Activated CD4-positive, alpha-beta T cell treated with anti-CD3 and anti-CD28 coated beads for 36 hours (primary cell): ENCODE measurements around the gene ARHGAP23. TPM values are rescaled to one million over a fixed set of nuclear protein-coding genes. Genes with fewer than 3 reads are reported as not detected.

Experiments used
- ATAC-seq: fragments of 200-7000 bp; cut with Tn5 transposase; one replicate; pipeline ENCODE4 v1.10.0; 2021; ENCODE audit warnings: mild to moderate bottlenecking, moderate library complexity
- CTCF ChIA-PET: fragments of 350-600 bp; sonication (Branson Sonifier 250); formaldehyde crosslinking; loops from one replicate; lab custom pipeline; 2021; ENCODE audit warnings: antibody characterized with exemption; lab: Charles Lee
- POLR2A ChIA-PET: fragments of 350-600 bp; sonication (Branson Sonifier 250); formaldehyde crosslinking; loops from one replicate; lab custom pipeline; 2021; ENCODE audit warnings: antibody characterized with exemption, inconsistent platforms; lab: Charles Lee
- DNase-seq: peaks from one replicate; pipeline ENCODE4 v3.0.0-alpha.2; 2020
- H3K27ac Mint-ChIP-seq: one replicate; pipeline ENCODE4 v1.8.0; 2021; ENCODE audit warnings: mixed read lengths
- H3K27me3 Mint-ChIP-seq: one replicate; pipeline ENCODE4 v1.8.0; 2021; ENCODE audit warnings: mixed read lengths
- H3K36me3 Mint-ChIP-seq: one replicate; pipeline ENCODE4 v1.8.0; 2021; ENCODE audit warnings: low read depth, mixed read lengths
- H3K4me1 Mint-ChIP-seq: one replicate; pipeline ENCODE4 v1.8.0; 2021; ENCODE audit warnings: mixed read lengths
- H3K4me3 Mint-ChIP-seq: one replicate; pipeline ENCODE4 v1.8.0; 2021; ENCODE audit warnings: mild to moderate bottlenecking, moderate library complexity, mixed read lengths
- H3K9me3 Mint-ChIP-seq: one replicate; pipeline ENCODE4 v1.8.0; 2021; ENCODE audit warnings: low read depth, mixed read lengths
- intact Hi-C, 2 experiments: fragments of 100-400 bp; cut with DNase I in 1 of 2; cut with micrococcal nuclease in 1 of 2; formaldehyde crosslinking; loops; one replicate each; pipeline versions ENCODE4 v1.14.2 to v1.15.1; 2022 to 2024; cut with DNase I, micrococcal nuclease
- total RNA-seq, 2 experiments: library from RNA; stranded (reverse); gene quantifications; one replicate each; pipeline ENCODE4 v1.2.3, GENCODE V29; 2021

ARHGAP23 gene
- total RNA-seq, 2 experiments from 2014 or later: 0.55 to 0.86 TPM

- Mint-ChIP-seq H3K9me3 (no peaks in the 10 kb centered on the region), H3K36me3 (peaks cover 3% of the 10 kb centered on the region), H3K27ac (no peak overlapping the region), H3K4me1 (peaks cover 16% of the 10 kb centered on the region), H3K4me3 (no peak overlapping the region), H3K27me3 (peaks cover 26% of the 10 kb centered on the region)
- intact Hi-C loops: no loop called here
- DNase-seq (no peak), ATAC-seq (no peak)
- ChIA-PET POLR2A (no interaction called here), CTCF (interaction anchor here (0.6 to 1.1 kb wide), 3 partner anchors 31 to 471 kb away, joined by 3 read pairs; no protein-coding TSS in a partner anchor)
Observed at GRCh38 chr17:38455288-38455915, 27.1 kb downstream of the ARHGAP23 start.

DNA sequence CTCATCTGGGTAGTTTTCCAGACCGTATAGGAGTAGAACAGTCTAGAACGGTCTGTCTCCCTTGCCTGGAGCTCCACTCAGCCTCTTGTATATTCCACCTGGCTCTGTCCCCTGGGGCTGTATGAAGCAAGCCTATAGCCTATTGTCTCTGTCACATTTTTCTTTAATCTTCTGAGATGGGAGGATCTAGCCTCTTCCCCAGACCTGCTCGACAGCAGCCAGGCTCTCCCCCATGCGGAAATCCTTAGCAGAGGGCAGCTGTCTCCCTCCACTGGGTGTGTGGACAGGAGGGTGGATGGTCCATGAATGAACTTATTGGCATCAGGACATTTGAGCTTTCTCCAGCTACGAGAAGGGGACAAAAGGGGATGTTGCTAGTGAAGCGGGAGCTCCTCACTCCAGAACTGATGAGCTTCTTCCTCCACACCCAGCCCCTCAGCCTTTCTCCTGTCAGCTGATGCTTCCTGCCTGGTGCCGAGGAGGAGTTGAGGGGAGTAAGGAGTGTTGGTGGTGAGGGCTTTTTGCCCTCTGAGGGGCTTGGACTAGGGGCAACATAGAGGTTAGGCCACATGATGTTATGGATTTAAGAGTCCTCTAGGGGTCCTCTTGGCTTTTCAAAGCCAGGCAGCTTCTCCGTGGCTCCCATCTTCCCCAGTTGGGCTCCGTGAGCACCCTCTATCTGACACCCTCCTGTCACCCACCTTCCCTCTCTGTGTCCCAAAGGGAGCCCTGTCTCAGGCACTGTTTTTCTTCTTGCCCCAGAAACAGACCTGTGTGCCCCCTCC, 28.0 kb downstream of the ARHGAP23 start:
- POLR2A ChIA-PET: no interaction called here
- peaks cover 3% of the 10 kb centered on the region for H3K36me3 Mint-ChIP-seq
- H3K4me1 Mint-ChIP-seq: peaks cover 16% of the 10 kb centered on the region
- DNase-seq (no peak), ATAC-seq (no peak)
- intact Hi-C loops: no loop called here
- peaks cover 26% of the 10 kb centered on the region for H3K27me3 Mint-ChIP-seq
- H3K27ac Mint-ChIP-seq: no peak overlapping the region
- CTCF ChIA-PET: interaction anchor here (1.1 kb wide), 1 partner anchor 107 kb away, joined by 3 read pairs; no protein-coding TSS in a partner anchor
- H3K9me3 Mint-ChIP-seq: no peaks in the 10 kb centered on the region
- no peak overlapping the region for H3K4me3 Mint-ChIP-seq

- DNase-seq (no peak), ATAC-seq (no peak)
- CTCF ChIA-PET: interaction anchor here (0.6 to 1.3 kb wide), 3 partner anchors 16 to 968 kb away, joined by 3 read pairs; no protein-coding TSS in a partner anchor
- POLR2A ChIA-PET: no interaction called here
- Mint-ChIP-seq H3K27me3 (peaks cover 20% of the 10 kb centered on the region), H3K27ac (no peak overlapping the region), H3K36me3 (peaks cover 3% of the 10 kb centered on the region), H3K4me3 (no peak overlapping the region), H3K4me1 (peaks cover 11% of the 10 kb centered on the region), H3K9me3 (no peaks in the 10 kb centered on the region)
- intact Hi-C loops: no loop called here
Observed at GRCh38 chr17:38457577-38458371, 29.5 kb downstream of the ARHGAP23 start.

DNA sequence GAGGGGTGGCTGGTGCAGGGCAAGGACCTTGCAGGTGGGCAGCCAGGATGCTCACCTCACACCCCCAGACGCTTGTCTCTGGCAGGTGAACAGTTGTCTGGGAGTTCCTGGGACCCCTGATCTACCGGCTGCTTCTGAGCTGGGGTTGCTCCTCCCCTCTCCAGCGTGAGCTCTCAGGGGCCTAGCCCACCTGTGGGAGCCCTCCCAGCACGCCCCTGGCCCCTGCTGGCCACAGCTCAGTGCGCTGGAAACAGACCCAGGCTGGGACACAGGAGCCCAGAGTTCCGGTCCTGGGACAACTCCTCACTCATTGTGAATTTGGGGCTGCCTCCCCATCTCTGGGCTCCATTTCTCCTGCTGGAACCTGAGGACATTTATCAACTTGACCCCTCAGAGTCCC, 30.3 kb downstream of the ARHGAP23 start:
- intact Hi-C loops: no loop called here
- Mint-ChIP-seq H3K27me3 (peaks cover 14% of the 10 kb centered on the region), H3K4me3 (no peak overlapping the region), H3K4me1 (peaks cover 5% of the 10 kb centered on the region), H3K9me3 (no peaks in the 10 kb centered on the region), H3K36me3 (no peaks in the 10 kb centered on the region), H3K27ac (no peak overlapping the region)
- DNase-seq (no peak), ATAC-seq (no peak)
- POLR2A ChIA-PET: no interaction called here
- CTCF ChIA-PET: interaction anchor here (1.3 kb wide), 1 partner anchor 17 kb away, joined by 3 read pairs; no protein-coding TSS in a partner anchor

DNA sequence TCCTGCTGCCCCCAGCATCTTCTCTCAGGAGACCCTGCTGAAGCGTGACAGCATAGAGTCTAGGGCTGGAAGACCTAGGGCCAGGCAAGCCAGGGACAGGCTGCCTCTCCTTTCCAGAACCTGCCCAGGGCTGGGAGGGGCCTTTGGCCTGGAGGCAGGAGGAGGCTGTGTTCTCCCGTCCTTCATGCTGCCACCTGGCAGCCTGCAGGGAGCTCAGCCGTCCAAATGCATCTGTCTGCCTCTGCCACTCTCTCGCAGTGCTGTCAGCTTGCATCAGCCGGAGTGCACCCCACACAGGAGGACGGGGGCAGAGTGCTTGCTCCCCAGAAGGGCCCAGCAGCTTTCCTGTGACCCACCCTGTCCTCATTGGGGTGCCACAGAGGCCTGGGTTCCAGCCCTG, 31.3 kb downstream of the ARHGAP23 start:
- no peak for ATAC-seq
- Mint-ChIP-seq H3K9me3 (no peaks in the 10 kb centered on the region), H3K27me3 (peaks cover 9% of the 10 kb centered on the region), H3K27ac (no peak overlapping the region), H3K4me3 (no peak overlapping the region), H3K36me3 (no peaks in the 10 kb centered on the region), H3K4me1 (peaks cover 4% of the 10 kb centered on the region)
- no peak for DNase-seq
- ChIA-PET POLR2A (no interaction called here), CTCF (no interaction called here)
- intact Hi-C loops: no loop called here

DNA sequence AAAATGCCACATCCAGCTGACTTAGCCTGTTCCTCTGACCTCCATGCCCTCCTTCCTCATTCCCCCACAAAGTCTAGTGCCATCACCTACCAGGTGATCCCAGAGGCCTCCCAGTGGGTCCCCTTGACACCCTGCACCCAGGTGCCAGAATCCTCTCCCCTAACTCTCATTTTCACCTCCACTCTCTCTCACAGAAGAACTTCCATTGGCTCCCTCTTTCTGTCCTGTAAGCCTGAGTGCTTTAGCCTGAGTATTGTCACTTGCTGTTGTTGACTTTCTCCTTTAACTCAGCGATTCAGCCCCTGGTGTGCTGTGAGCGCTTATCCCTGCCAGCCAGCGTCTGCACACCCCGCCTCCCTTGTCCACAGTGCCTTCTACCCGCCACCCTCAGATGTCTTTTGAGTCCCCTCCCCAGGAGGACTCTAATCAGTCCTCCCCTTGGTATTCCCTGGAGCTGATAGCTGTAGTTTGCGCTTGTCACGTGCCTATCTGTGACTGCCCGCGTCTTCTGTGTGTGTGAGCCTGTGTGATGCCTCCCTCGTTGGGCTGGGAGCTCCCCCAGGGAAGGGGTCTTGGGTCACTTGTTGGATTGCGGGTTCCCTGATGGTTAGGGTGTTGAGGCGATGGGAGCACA, 31.9 kb downstream of the ARHGAP23 start:
- H3K4me3 Mint-ChIP-seq: no peak overlapping the region
- no peak overlapping the region for H3K27ac Mint-ChIP-seq
- no peak for DNase-seq
- no peaks in the 10 kb centered on the region for H3K36me3 Mint-ChIP-seq
- intact Hi-C loops: no loop called here
- POLR2A ChIA-PET: no interaction called here
- CTCF ChIA-PET: interaction anchor here (0.5 kb wide), 1 partner anchor 128 kb away, joined by 6 read pairs; no protein-coding TSS in a partner anchor
- peaks cover 3% of the 10 kb centered on the region for H3K27me3 Mint-ChIP-seq
- H3K4me1 Mint-ChIP-seq: no peaks in the 10 kb centered on the region
- ATAC-seq: no peak
- H3K9me3 Mint-ChIP-seq: no peaks in the 10 kb centered on the region

DNA sequence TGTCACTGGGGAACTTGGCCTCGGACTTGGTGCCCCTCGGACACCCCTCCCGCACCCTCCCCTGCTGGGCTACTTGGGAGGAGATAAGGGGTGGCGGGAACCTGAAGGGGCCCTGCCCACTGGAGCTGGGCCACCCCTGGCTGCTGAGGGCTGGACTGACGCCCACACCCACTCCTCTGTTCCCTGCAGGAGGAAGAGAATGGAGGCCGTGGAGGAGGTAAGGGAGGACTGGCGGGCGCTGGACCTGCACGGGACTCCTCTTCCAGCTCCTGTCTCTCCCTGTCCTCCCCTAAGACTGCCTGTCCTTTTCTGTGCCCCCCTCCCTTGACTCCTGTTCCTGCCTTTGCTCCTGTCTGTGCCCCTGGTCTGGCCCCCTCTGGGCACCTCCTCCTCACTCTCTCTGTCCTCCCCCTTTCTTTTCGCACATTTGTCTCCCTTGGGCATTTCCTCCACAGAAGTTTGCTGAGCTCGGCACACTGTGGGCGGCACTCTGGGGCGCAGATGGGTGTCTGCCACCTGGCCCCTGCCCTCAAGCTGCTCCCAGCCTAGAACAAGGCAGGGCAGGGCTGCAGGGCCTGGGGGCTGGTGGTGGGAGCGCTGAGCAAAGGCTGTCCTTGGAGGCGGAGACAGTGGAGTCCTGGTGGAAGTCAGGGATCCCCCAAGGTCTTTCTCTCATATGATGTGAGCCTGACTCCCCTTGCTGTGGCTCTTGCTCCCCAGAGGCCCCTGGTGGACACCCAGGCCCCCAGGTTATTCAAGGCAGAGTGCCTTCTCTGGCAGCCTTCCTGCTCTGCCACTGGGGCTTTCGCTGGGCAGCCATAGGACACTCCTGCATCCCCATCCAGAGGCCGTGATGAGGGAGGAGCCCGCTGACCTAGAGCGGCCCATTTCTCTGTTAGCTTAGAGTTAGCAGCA, 32.7 kb downstream of the ARHGAP23 start:
- intact Hi-C loops: no loop called here
- DNase-seq (no peak), ATAC-seq (no peak)
- Mint-ChIP-seq H3K4me3 (no peak overlapping the region), H3K9me3 (no peaks in the 10 kb centered on the region), H3K4me1 (no peaks in the 10 kb centered on the region), H3K27ac (no peak overlapping the region), H3K27me3 (peaks cover 2% of the 10 kb centered on the region), H3K36me3 (no peaks in the 10 kb centered on the region)
- POLR2A ChIA-PET: no interaction called here
- CTCF ChIA-PET: interaction anchor here (0.5 to 0.6 kb wide), 2 partner anchors 28 to 127 kb away, joined by 3 to 6 read pairs; no protein-coding TSS in a partner anchor

DNA sequence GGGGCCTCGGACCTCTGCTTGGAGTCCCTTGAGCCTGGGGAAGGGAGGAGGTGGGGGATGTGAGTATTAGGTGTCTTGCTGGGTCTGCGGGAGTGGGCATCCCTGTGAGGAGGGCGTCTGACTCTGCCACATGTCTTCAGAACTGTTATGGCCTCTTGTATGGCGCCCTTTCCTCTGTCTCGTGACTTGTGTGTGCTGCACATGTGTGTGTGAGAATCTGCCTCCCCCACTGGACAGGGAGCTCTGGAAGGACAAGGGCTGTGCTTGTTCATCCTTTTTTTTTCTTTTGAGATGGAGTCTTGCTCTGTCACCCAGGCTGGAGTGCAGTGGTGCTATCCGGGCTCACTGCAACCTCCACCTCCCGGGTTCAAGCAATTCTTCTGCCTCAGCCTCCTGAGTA, 33.4 kb downstream of the ARHGAP23 start:
- Mint-ChIP-seq H3K4me1 (no peaks in the 10 kb centered on the region), H3K27me3 (peaks cover 2% of the 10 kb centered on the region), H3K36me3 (no peaks in the 10 kb centered on the region), H3K9me3 (no peaks in the 10 kb centered on the region), H3K27ac (no peak overlapping the region), H3K4me3 (no peak overlapping the region)
- ATAC-seq (no peak), DNase-seq (no peak)
- POLR2A ChIA-PET: no interaction called here
- intact Hi-C loops: no loop called here
- CTCF ChIA-PET: interaction anchor here (0.6 kb wide), 1 partner anchor 29 kb away, joined by 3 read pairs; no protein-coding TSS in a partner anchor

DNA sequence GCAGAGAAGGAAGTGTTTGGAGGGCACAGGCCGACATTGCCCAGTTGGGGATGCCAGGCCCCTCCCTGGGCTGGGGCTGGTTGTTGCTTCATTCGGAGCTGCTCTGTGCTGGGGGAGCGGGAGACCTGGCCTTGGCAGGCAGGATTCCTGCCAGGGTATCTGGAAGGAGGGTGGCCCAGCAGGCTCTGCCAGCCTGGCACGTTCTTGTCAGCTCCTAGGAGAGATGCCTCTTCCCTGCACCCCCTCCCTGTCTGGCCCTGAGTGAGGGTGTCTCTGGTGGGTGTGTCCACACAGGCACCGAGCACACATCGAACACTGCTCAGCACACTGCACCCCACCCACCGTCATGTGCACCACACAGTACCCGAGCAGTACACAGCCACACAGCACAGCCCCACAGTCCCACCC, 35.2 kb downstream of the ARHGAP23 start:
- Mint-ChIP-seq H3K27ac (no peak overlapping the region), H3K4me1 (no peaks in the 10 kb centered on the region), H3K27me3 (no peaks in the 10 kb centered on the region), H3K4me3 (no peak overlapping the region), H3K9me3 (no peaks in the 10 kb centered on the region), H3K36me3 (no peaks in the 10 kb centered on the region)
- DNase-seq: no peak
- ChIA-PET POLR2A (no interaction called here), CTCF (no interaction called here)
- no peak for ATAC-seq
- intact Hi-C loops: no loop called here

DNA sequence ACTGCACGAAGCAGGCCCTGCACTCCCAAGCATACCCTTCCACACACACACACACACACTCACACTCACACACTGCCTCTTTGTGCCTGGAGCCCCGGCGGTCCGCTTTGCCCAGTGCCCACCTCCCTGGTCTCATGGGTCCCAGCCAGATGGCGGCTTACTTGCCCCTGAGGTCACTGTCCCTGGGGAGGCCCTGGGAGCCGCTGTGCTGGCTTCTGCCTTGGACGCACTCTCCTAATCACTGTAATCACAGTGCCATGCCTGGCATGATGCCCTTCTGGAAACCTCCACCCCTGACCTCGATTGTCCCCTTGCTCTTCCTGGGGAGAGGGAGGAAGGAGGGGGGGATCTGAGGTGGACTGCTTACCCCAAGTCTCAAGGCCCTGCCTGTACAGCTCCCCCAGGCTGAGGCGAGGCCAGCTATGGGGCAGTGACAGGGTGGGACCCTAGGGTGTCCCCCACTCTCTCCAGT, 36.0 kb downstream of the ARHGAP23 start:
- H3K4me1 Mint-ChIP-seq: no peaks in the 10 kb centered on the region
- ChIA-PET CTCF (interaction anchor here (1.6 kb wide), 1 partner anchor 24 kb away, joined by 3 read pairs; no protein-coding TSS in a partner anchor), POLR2A (no interaction called here)
- intact Hi-C loops: no loop called here
- H3K27ac Mint-ChIP-seq: no peak overlapping the region
- DNase-seq (no peak), ATAC-seq (no peak)
- no peak overlapping the region for H3K4me3 Mint-ChIP-seq
- no peaks in the 10 kb centered on the region for H3K36me3 Mint-ChIP-seq
- H3K27me3 Mint-ChIP-seq: no peaks in the 10 kb centered on the region
- no peaks in the 10 kb centered on the region for H3K9me3 Mint-ChIP-seq
